NCI-H1417 (cell line): ENCODE results near the gene S100B.
"Not testable (repeated sequence)": the region's sequence is repeated elsewhere in the genome, so short reads cannot be mapped to it uniquely, and the experiment has no call there.

ENCODE experiments used
- DNase-seq, 3 experiments: peaks; one replicate each; lab custom pipeline; 2025; lab: John Stamatoyannopoulos, UW

Gene S100B

GRCh38 chr21:46600978-46601377, 3.9 kb downstream of the S100B start:
- no peak for DNase-seq

- no peak for DNase-seq
Observed at GRCh38 chr21:46600305-46600704, 4.6 kb downstream of the S100B start.

GRCh38 chr21:46598581-46599572, 6.0 kb downstream of the S100B start:
- peak in 2 of 3 experiments; percentile 21 to 68 for DNase-seq

GRCh38 chr21:46597896-46598343, 7.0 kb downstream of the S100B start:
- no peak for DNase-seq

GRCh38 chr21:46597031-46597430, 7.9 kb downstream of the S100B start:
- DNase-seq, result no peak

- no peak for DNase-seq
Observed at GRCh38 chr21:46596201-46596600, 8.7 kb downstream of the S100B start.

- peak in 1 of 3 experiments; percentile 16 for DNase-seq
Observed at GRCh38 chr21:46594276-46594675, 10.6 kb downstream of the S100B start.

- DNase-seq, result peak in 2 of 3 experiments; percentile 34 to 42
Observed at GRCh38 chr21:46585191-46585953, 19.5 kb downstream of the S100B start.

- DNase-seq, result no peak
Observed at GRCh38 chr21:46581780-46582307, 23.0 kb downstream of the S100B start.

GRCh38 chr21:46579394-46579793, 25.5 kb downstream of the S100B start:
- DNase-seq, result not testable (repeated sequence)

GRCh38 chr21:46577786-46578185, 27.1 kb downstream of the S100B start:
- DNase-seq, result not testable (repeated sequence)

GRCh38 chr21:46572850-46573249, 32.0 kb downstream of the S100B start:
- DNase-seq, result no peak

GRCh38 chr21:46570631-46571030, 34.3 kb downstream of the S100B start:
- DNase-seq, result no peak

- no peak for DNase-seq
Observed at GRCh38 chr21:46570119-46570518, 34.8 kb downstream of the S100B start.

- DNase-seq, result no peak
Observed at GRCh38 chr21:46569081-46569480, 35.8 kb downstream of the S100B start.

GRCh38 chr21:46568562-46568961, 36.3 kb downstream of the S100B start:
- no peak for DNase-seq

- no peak for DNase-seq
Observed at GRCh38 chr21:46567348-46567747, 37.5 kb downstream of the S100B start.

- DNase-seq, result no peak
Observed at GRCh38 chr21:46564391-46564790, 40.5 kb downstream of the S100B start.

GRCh38 chr21:46562964-46563607, 41.8 kb downstream of the S100B start:
- DNase-seq, result no peak

GRCh38 chr21:46562472-46562871, 42.4 kb downstream of the S100B start:
- DNase-seq, result no peak

GRCh38 chr21:46561445-46562090, 43.3 kb downstream of the S100B start:
- DNase-seq, result no peak
